Activated CD4-positive, alpha-beta memory T cell treated with anti-CD3 and anti-CD28 coated beads for 36 hours (primary cell): ENCODE results near the gene IGFBP5. TPM values are rescaled to one million over a fixed set of nuclear protein-coding genes. Genes with fewer than 3 reads are reported as not detected.

Experiments used
- CTCF ChIA-PET: fragments of 350-600 bp; sonication (Branson Sonifier 250); formaldehyde crosslinking; loops from one replicate; lab custom pipeline; 2021; ENCODE audit warnings: antibody characterized with exemption, inconsistent platforms; lab: Charles Lee
- POLR2A ChIA-PET: fragments of 350-600 bp; sonication (Branson Sonifier 250); formaldehyde crosslinking; loops from one replicate; lab custom pipeline; 2021; ENCODE audit warnings: antibody characterized with exemption; lab: Charles Lee
- DNase-seq: peaks from one replicate; pipeline ENCODE4 v3.0.0-alpha.2; 2020
- H3K27ac Mint-ChIP-seq: one replicate; pipeline ENCODE4 v1.8.0; 2021; ENCODE audit warnings: mixed read lengths
- H3K27me3 Mint-ChIP-seq: one replicate; pipeline ENCODE4 v1.8.0; 2021; ENCODE audit warnings: mixed read lengths
- H3K36me3 Mint-ChIP-seq: one replicate; pipeline ENCODE4 v1.8.0; 2021; ENCODE audit warnings: mixed read lengths
- H3K4me1 Mint-ChIP-seq: one replicate; pipeline ENCODE4 v1.8.0; 2021; ENCODE audit warnings: low read depth, mixed read lengths
- H3K4me3 Mint-ChIP-seq: one replicate; pipeline ENCODE4 v1.8.0; 2021; ENCODE audit warnings: mild to moderate bottlenecking, mixed read lengths
- H3K9me3 Mint-ChIP-seq: one replicate; pipeline ENCODE4 v1.8.0; 2021; ENCODE audit warnings: mixed read lengths
- intact Hi-C: fragments of 100-400 bp; cut with micrococcal nuclease; formaldehyde crosslinking; loops from one replicate; pipeline ENCODE4 v1.15.1; 2023
- total RNA-seq, 2 experiments: library from RNA; stranded (reverse); gene quantifications; one replicate each; pipeline ENCODE4 v1.2.3, GENCODE V29; 2021

IGFBP5 gene
- total RNA-seq, 2 experiments from 2014 or later: not detected

DNA sequence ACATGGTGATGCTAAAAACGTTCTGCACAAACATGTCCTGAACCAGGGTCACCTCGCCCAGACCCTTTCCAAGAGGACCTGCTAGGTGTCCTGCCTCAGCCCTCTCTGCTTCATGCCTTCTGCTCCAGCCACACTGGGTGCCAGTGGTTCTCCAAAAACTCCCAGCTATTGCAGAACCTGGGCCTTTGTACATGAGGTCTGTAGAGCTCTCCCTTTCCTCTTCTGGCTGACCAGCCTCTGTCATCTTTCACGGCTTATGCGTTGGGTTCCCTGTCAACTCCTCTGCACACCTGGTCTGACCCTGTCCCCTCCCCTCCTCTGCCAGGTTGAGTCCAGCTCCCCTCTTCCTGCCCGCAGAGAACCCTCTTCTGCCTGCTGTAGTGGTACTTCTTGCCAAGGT is 35.5 kb upstream of the IGFBP5 start:
- Mint-ChIP-seq H3K9me3 (no peaks in the 10 kb centered on the region), H3K27me3 (peaks cover 2% of the 10 kb centered on the region), H3K27ac (no peak overlapping the region), H3K4me3 (no peak overlapping the region), H3K36me3 (no peaks in the 10 kb centered on the region), H3K4me1 (no peaks in the 10 kb centered on the region)
- POLR2A ChIA-PET: no interaction called here
- CTCF ChIA-PET: interaction anchor here (0.9 kb wide), 1 partner anchor 1171 kb away, joined by 3 read pairs; no protein-coding TSS in a partner anchor
- intact Hi-C loops: no loop called here
- no peak for DNase-seq

DNA sequence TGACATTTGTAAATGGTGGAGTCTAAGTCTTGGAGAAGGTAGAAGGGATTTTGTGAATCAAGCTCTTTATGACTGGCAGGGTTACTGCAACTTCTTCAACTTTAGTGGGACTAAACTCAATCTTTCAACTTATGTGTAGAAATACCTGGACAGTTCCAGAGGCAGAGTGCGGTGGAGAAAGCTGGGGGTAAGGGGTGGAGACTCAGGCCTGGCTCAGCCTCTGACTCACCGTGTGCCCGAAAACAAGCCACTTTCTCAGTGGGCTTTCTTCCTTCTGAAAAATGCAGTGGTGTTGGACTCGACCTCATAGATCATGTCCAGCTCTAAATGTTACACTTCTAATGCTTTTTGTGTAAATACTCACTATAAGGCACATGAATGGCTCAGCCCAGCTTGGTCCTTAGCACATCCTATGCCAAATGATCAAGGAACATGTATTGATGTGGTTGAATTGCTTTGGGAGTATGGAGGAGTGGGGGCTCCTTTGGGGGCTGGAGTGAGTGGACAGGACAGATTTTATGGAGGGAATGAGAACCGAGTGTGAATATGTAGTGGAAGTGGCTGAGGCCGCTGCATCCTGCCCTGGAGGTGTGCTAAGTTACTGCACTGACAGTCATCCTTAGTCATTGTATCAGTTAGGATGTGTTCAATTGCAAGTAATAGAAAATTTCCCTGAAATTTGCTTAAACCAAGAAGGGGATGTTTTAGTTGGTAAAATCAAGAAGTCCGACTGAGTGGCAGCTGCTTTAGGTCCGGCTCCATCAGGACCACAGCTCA is 32.2 kb upstream of the IGFBP5 start:
- H3K27ac Mint-ChIP-seq: no peak overlapping the region
- peaks cover 2% of the 10 kb centered on the region for H3K27me3 Mint-ChIP-seq
- POLR2A ChIA-PET: no interaction called here
- H3K4me3 Mint-ChIP-seq: no peak overlapping the region
- no peak for DNase-seq
- no peaks in the 10 kb centered on the region for H3K9me3 Mint-ChIP-seq
- CTCF ChIA-PET: no interaction called here
- intact Hi-C loops: no loop called here
- H3K36me3 Mint-ChIP-seq: no peaks in the 10 kb centered on the region
- H3K4me1 Mint-ChIP-seq: no peaks in the 10 kb centered on the region

DNA sequence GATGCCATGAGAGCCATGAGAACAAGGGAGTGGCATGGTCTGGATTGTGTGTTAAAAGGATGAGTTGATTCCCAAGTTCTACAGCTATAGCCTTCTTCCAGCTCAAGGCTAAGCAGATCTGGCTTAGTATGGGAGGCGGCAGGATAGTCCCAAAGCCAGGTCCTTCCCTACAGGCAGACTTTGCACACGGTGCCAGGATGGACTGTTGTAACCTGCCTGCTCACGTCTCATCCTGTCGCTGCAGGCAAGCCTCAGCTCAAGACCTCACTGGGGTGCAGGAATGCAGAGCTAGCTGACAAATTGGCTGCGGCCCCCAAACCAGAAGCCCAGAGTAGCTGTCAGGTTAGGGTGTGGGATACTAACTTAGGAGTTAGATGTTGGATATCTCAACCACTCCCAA is 28.8 kb upstream of the IGFBP5 start:
- POLR2A ChIA-PET: no interaction called here
- intact Hi-C loops: no loop called here
- CTCF ChIA-PET: no interaction called here

DNA sequence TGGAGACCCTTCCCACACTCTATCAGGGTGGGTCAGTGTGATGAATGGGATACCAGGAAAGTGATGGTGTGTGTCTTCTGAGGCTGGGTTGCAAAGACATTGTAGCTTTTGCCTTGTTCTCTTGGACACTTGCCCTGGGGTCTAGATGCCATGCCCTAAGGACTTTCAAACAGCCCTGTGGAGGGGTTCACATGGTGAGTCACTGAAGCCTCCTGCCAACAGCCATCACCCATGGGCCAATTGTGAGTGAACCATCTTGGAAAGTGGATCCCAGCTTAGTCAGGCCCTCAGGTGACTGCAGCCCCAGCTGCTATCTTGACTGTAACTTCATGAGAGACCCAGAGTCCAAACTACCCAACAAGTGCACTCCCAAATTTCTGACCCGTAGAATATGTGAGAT is 25.8 kb upstream of the IGFBP5 start:
- intact Hi-C loops: no loop called here
- ChIA-PET CTCF (interaction anchor here (0.5 kb wide), 1 partner anchor 1425 kb away, joined by 4 read pairs; no protein-coding TSS in a partner anchor), POLR2A (no interaction called here)
- no peak overlapping the region for H3K4me3 Mint-ChIP-seq
- DNase-seq: no peak
- H3K27ac Mint-ChIP-seq: no peak overlapping the region
- no peaks in the 10 kb centered on the region for H3K4me1 Mint-ChIP-seq
- no peaks in the 10 kb centered on the region for H3K36me3 Mint-ChIP-seq
- H3K27me3 Mint-ChIP-seq: peaks cover 5% of the 10 kb centered on the region
- no peaks in the 10 kb centered on the region for H3K9me3 Mint-ChIP-seq

More for the DNA sequence above, 28.8 kb upstream of the IGFBP5 start:
- DNase-seq: no peak
- H3K4me3 Mint-ChIP-seq: no peak overlapping the region
- H3K27ac Mint-ChIP-seq: no peak overlapping the region
- H3K4me1 Mint-ChIP-seq: no peaks in the 10 kb centered on the region
- H3K36me3 Mint-ChIP-seq: no peaks in the 10 kb centered on the region
- H3K9me3 Mint-ChIP-seq: no peaks in the 10 kb centered on the region
- H3K27me3 Mint-ChIP-seq: no peaks in the 10 kb centered on the region

DNA sequence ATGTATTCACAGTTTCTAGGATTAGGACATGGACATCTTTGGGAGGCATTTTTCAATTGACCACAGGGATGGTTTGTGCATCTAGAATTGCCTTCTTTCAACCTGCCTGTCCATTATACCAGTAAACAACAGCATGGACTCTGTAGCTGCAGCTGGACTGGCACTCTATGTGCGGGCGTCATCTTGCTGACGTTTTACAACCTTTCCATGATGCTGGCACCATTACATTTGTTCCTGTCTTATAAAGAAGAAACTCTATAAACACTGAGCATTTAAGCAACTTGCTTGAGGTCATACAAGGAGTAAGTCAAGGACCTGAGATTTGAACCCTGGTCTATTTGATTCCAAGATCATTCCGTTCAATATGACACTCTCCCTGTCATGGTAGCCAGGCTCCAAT is 25.4 kb upstream of the IGFBP5 start:
- H3K4me1 Mint-ChIP-seq: no peaks in the 10 kb centered on the region
- CTCF ChIA-PET: interaction anchor here (0.5 kb wide), 1 partner anchor 1425 kb away, joined by 4 read pairs; no protein-coding TSS in a partner anchor
- H3K27me3 Mint-ChIP-seq: peaks cover 5% of the 10 kb centered on the region
- H3K36me3 Mint-ChIP-seq: no peaks in the 10 kb centered on the region
- no peak overlapping the region for H3K27ac Mint-ChIP-seq
- DNase-seq: no peak
- intact Hi-C loops: no loop called here
- H3K9me3 Mint-ChIP-seq: no peaks in the 10 kb centered on the region
- H3K4me3 Mint-ChIP-seq: no peak overlapping the region
- POLR2A ChIA-PET: no interaction called here

- H3K27ac Mint-ChIP-seq: no peak overlapping the region
- H3K4me1 Mint-ChIP-seq: no peaks in the 10 kb centered on the region
- CTCF ChIA-PET: no interaction called here
- peaks cover 7% of the 10 kb centered on the region for H3K27me3 Mint-ChIP-seq
- DNase-seq: no peak
- POLR2A ChIA-PET: no interaction called here
- H3K4me3 Mint-ChIP-seq: no peak overlapping the region
- H3K9me3 Mint-ChIP-seq: no peaks in the 10 kb centered on the region
- H3K36me3 Mint-ChIP-seq: no peaks in the 10 kb centered on the region
- intact Hi-C loops: no loop called here
Measured at GRCh38 chr2:216717907-216718615, 22.7 kb upstream of the IGFBP5 start.

- Mint-ChIP-seq H3K27ac (no peak overlapping the region), H3K36me3 (no peaks in the 10 kb centered on the region), H3K4me3 (no peak overlapping the region), H3K9me3 (no peaks in the 10 kb centered on the region), H3K27me3 (peaks cover 7% of the 10 kb centered on the region), H3K4me1 (no peaks in the 10 kb centered on the region)
- ChIA-PET POLR2A (no interaction called here), CTCF (no interaction called here)
- no peak for DNase-seq
- intact Hi-C loops: no loop called here
Measured at GRCh38 chr2:216717491-216717901, 22.1 kb upstream of the IGFBP5 start.

GRCh38 chr2:216716109-216716508 is 20.8 kb upstream of the IGFBP5 start:
- Mint-ChIP-seq H3K27ac (no peak overlapping the region), H3K36me3 (no peaks in the 10 kb centered on the region), H3K27me3 (peaks cover 9% of the 10 kb centered on the region), H3K9me3 (no peaks in the 10 kb centered on the region), H3K4me3 (no peak overlapping the region), H3K4me1 (no peaks in the 10 kb centered on the region)
- DNase-seq: no peak
- ChIA-PET POLR2A (no interaction called here), CTCF (interaction anchor here (1.1 kb wide), 1 partner anchor 15 kb away, joined by 3 read pairs; no protein-coding TSS in a partner anchor)
- intact Hi-C loops: no loop called here

GRCh38 chr2:216715402-216715974 is 20.1 kb upstream of the IGFBP5 start:
- H3K9me3 Mint-ChIP-seq: no peaks in the 10 kb centered on the region
- no peak for DNase-seq
- POLR2A ChIA-PET: no interaction called here
- H3K4me1 Mint-ChIP-seq: no peaks in the 10 kb centered on the region
- no peak overlapping the region for H3K4me3 Mint-ChIP-seq
- intact Hi-C loops: no loop called here
- no peaks in the 10 kb centered on the region for H3K36me3 Mint-ChIP-seq
- CTCF ChIA-PET: interaction anchor here (1.1 kb wide), 1 partner anchor 15 kb away, joined by 3 read pairs; no protein-coding TSS in a partner anchor
- H3K27ac Mint-ChIP-seq: no peak overlapping the region
- H3K27me3 Mint-ChIP-seq: peaks cover 9% of the 10 kb centered on the region

GRCh38 chr2:216714376-216714775 is 19.0 kb upstream of the IGFBP5 start:
- no peak for DNase-seq
- CTCF ChIA-PET: no interaction called here
- H3K4me1 Mint-ChIP-seq: no peaks in the 10 kb centered on the region
- H3K4me3 Mint-ChIP-seq: no peak overlapping the region
- H3K36me3 Mint-ChIP-seq: no peaks in the 10 kb centered on the region
- intact Hi-C loops: no loop called here
- H3K9me3 Mint-ChIP-seq: peaks cover 3% of the 10 kb centered on the region
- POLR2A ChIA-PET: no interaction called here
- no peak overlapping the region for H3K27ac Mint-ChIP-seq
- peaks cover 9% of the 10 kb centered on the region for H3K27me3 Mint-ChIP-seq

- Mint-ChIP-seq H3K4me3 (no peak overlapping the region), H3K4me1 (no peaks in the 10 kb centered on the region), H3K27ac (no peak overlapping the region), H3K36me3 (no peaks in the 10 kb centered on the region), H3K27me3 (peaks cover 9% of the 10 kb centered on the region), H3K9me3 (peaks cover 6% of the 10 kb centered on the region)
- intact Hi-C loops: no loop called here
- ChIA-PET POLR2A (no interaction called here), CTCF (no interaction called here)
- no peak for DNase-seq
Measured at GRCh38 chr2:216713691-216714336, 18.5 kb upstream of the IGFBP5 start.

- H3K36me3 Mint-ChIP-seq: no peaks in the 10 kb centered on the region
- intact Hi-C loops: no loop called here
- peaks cover 6% of the 10 kb centered on the region for H3K9me3 Mint-ChIP-seq
- no peak overlapping the region for H3K27ac Mint-ChIP-seq
- ChIA-PET CTCF (no interaction called here), POLR2A (no interaction called here)
- H3K4me1 Mint-ChIP-seq: no peaks in the 10 kb centered on the region
- H3K27me3 Mint-ChIP-seq: peaks cover 4% of the 10 kb centered on the region
- H3K4me3 Mint-ChIP-seq: no peak overlapping the region
- no peak for DNase-seq
Measured at GRCh38 chr2:216711348-216711747, 16.0 kb upstream of the IGFBP5 start.
